ENCODE data around the gene AKAP1.

Gene AKAP1

GRCh38 chr17:57090560-57091185 lies 5.6 kb downstream of the AKAP1 start:
- no peak for DNase-seq (ENCODE audit: low read depth)
- H3K4me3 ChIP-seq (ENCODE audit: low read depth, low read length) = no peak overlapping the region
- no peak for TF ChIP-seq CTCF (IDR thresholded peaks at IDR 0.05; ENCODE audit: low read depth, low read length, missing control alignments)
- in situ Hi-C loops (cut with HindIII; ENCODE audit: low sequenced_read_pairs) = no loop called here

- no peak overlapping the region for H3K4me3 ChIP-seq (ENCODE audit: low read depth, low read length)
- no peak for DNase-seq (ENCODE audit: low read depth)
- no peak for TF ChIP-seq CTCF (IDR thresholded peaks at IDR 0.05; ENCODE audit: low read depth, low read length, missing control alignments)
- in situ Hi-C loops (cut with HindIII; ENCODE audit: low sequenced_read_pairs) = no loop called here
Measured at GRCh38 chr17:57091186-57091618, 6.2 kb downstream of the AKAP1 start.

GRCh38 chr17:57092171-57092570 lies 7.1 kb downstream of the AKAP1 start:
- no peak for TF ChIP-seq CTCF (IDR thresholded peaks at IDR 0.05; ENCODE audit: low read depth, low read length, missing control alignments)
- H3K4me3 ChIP-seq (ENCODE audit: low read depth, low read length) = no peak overlapping the region
- in situ Hi-C loops (cut with HindIII; ENCODE audit: low sequenced_read_pairs) = no loop called here
- DNase-seq (ENCODE audit: low read depth) = peak; percentile 34

- TF ChIP-seq CTCF (IDR thresholded peaks at IDR 0.05; ENCODE audit: low read depth, low read length, missing control alignments) = no peak
- no peak for DNase-seq (ENCODE audit: low read depth)
- no peak overlapping the region for H3K4me3 ChIP-seq (ENCODE audit: low read depth, low read length)
- in situ Hi-C loops (cut with HindIII; ENCODE audit: low sequenced_read_pairs) = no loop called here
Measured at GRCh38 chr17:57092779-57093178, 7.7 kb downstream of the AKAP1 start.

GRCh38 chr17:57096472-57097202 lies 11.6 kb downstream of the AKAP1 start:
- no peak for TF ChIP-seq CTCF (IDR thresholded peaks at IDR 0.05; ENCODE audit: low read depth, low read length, missing control alignments)
- H3K4me3 ChIP-seq (ENCODE audit: low read depth, low read length) = no peak overlapping the region
- in situ Hi-C loops (cut with HindIII; ENCODE audit: low sequenced_read_pairs) = no loop called here
- no peak for DNase-seq (ENCODE audit: low read depth)

- no peak for TF ChIP-seq CTCF (IDR thresholded peaks at IDR 0.05; ENCODE audit: low read depth, low read length, missing control alignments)
- H3K4me3 ChIP-seq (ENCODE audit: low read depth, low read length) = no peak overlapping the region
- in situ Hi-C loops (cut with HindIII; ENCODE audit: low sequenced_read_pairs) = no loop called here
- DNase-seq (ENCODE audit: low read depth) = peak; percentile 83
Measured at GRCh38 chr17:57097832-57098421, 12.9 kb downstream of the AKAP1 start.

Measured in astrocyte of the cerebellum (primary cell).